GM04503 (cell line): ENCODE data around the gene LARGE1.
"Not testable (repeated sequence)": the region's sequence is repeated elsewhere in the genome, so short reads cannot be mapped to it uniquely, and the experiment has no call there.

Experiments used
- DNase-seq: peaks from one replicate; pipeline ENCODE4 v3.0.0-alpha.2; 2012; ENCODE audit warnings: low read depth

LARGE1 gene

DNA sequence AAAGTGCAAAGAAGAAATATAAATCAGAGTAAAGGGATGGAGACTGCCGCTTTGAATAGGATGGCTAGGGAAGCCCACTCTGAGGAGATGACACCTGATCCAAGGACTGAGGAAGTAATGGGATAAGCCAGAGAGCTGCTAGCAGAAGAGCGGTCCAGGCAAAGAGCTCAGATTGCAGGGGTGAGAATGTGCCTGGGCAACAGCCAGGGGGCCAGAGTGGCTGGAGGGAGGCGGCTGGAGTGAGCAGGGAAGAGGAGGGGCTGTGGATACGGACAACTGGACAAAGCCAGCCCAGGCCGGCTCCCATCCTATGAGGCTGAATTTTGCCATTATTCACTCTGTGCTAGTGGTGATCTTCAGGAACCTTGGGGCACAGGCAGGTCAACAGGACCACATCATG is 501.8 kb downstream of the LARGE1 start:
- DNase-seq = no peak

GRCh38 chr22:33415401-33415800 is 504.9 kb downstream of the LARGE1 start:
- DNase-seq = no peak

- no peak for DNase-seq
Observed at GRCh38 chr22:33409079-33409478, 511.2 kb downstream of the LARGE1 start.

GRCh38 chr22:33405194-33405593 is 515.1 kb downstream of the LARGE1 start:
- DNase-seq = no peak

GRCh38 chr22:33404723-33405122 is 515.6 kb downstream of the LARGE1 start:
- DNase-seq = no peak

DNA sequence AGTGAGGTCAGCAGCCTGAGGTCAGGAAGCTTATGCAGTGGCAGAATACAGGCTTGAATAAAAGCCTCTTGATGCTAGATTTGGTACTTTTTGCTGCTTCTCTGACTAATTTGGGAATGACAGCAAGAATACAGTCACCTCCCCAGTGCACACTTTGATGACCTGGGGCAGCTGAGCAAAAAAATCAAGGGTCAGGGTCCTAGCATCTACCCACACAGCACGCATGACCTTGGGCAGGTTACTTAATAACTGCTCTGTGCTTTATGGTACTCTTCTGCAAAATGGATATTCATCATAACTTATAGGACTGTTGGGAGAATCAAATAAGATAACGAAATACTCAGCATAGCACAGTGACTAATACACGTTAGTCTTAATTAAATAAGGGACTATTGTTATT is 518.0 kb downstream of the LARGE1 start:
- no peak for DNase-seq

GRCh38 chr22:33401291-33401690 is 519.0 kb downstream of the LARGE1 start:
- DNase-seq = peak; percentile 3

DNA sequence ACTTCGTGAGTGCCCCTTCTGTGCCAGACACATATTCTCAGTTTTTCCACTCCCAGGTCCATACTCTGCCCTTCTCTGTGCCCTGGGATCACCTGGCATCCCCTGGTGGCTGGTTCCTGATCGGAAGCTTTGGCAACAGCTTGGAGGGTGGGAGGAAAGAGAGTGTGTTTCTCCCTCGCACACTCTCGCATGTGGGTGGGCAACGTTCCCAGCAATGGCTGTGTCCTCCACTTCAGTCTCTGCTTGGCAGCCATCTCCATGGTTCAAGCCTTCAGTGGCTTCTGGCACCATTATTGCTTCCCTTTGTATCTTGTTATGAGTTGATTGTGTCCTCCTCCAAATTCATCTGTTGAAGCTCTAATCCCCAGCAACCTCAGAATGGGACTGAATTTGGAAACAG is 519.4 kb downstream of the LARGE1 start:
- no peak for DNase-seq

GRCh38 chr22:33400061-33400840 is 520.0 kb downstream of the LARGE1 start:
- DNase-seq = no peak

DNA sequence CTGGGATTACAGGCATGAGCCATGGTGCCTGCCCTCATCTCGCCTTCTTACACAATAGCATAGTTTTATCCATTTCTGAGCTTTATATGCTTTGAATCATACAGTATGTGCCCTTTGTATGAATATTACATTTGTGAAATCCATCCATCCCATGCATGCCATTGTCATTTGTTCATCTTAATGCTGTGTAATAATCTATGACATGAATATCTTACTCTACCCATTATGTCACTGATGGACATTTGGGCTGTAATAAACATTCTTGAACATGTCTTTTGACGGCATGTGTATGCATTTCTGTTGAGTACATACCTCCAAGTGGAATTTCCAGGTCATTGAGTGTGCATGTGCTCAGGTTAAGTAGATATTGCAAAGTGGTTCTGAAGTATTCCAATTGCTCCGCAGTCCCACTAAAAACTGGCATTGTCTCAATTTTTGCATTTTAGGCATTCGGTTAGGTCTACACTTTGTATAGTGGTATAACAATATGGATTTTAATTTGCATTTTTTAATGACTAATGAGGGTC is 522.8 kb downstream of the LARGE1 start:
- DNase-seq = no peak

DNA sequence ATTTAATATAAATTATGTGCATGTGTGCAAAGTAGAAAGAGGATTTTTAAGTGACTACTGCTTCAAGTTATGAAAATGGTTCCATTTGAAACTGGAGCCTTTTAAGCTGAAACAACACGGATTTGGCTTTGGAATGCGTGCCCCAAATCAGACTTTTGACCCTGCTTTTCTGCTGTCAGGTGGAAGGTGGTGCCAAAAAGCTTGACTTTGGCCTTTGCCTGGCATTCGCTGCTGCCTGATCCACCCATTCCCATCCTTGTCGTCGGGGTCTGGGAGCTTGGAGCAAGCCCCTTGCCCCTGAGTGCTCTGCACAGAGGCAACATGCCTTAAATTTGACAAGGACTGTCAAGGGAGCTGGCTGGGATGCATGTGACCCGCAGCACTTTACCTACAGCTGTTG is 526.8 kb downstream of the LARGE1 start:
- no peak for DNase-seq

- no peak for DNase-seq
Observed at GRCh38 chr22:33391298-33391697, 529.0 kb downstream of the LARGE1 start.

GRCh38 chr22:33389936-33390335 is 530.3 kb downstream of the LARGE1 start:
- DNase-seq = no peak

- no peak for DNase-seq
Observed at GRCh38 chr22:33386270-33386669, 534.0 kb downstream of the LARGE1 start.

GRCh38 chr22:33385611-33386010 is 534.7 kb downstream of the LARGE1 start:
- DNase-seq = no peak

DNA sequence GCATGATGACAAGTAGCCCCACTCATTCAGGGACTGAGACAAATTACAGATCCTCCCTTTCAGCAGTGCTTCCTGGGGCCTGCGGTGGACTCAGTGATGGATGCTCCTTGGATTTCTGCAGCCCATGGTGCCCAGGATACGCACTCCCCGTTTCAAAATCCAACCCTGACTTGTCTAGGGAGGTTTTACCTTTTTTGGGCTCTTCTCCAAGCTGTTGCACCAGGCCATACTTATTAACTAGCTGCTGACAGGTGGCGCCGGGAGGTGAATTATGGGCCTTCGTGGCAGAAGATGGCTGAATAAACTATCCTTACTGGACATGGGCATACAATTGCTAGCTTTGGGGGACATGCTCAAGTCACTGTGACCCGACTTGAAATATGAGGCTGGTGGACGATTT is 537.8 kb downstream of the LARGE1 start:
- DNase-seq = no peak

GRCh38 chr22:33381531-33382406 is 538.5 kb downstream of the LARGE1 start:
- no peak for DNase-seq

DNA sequence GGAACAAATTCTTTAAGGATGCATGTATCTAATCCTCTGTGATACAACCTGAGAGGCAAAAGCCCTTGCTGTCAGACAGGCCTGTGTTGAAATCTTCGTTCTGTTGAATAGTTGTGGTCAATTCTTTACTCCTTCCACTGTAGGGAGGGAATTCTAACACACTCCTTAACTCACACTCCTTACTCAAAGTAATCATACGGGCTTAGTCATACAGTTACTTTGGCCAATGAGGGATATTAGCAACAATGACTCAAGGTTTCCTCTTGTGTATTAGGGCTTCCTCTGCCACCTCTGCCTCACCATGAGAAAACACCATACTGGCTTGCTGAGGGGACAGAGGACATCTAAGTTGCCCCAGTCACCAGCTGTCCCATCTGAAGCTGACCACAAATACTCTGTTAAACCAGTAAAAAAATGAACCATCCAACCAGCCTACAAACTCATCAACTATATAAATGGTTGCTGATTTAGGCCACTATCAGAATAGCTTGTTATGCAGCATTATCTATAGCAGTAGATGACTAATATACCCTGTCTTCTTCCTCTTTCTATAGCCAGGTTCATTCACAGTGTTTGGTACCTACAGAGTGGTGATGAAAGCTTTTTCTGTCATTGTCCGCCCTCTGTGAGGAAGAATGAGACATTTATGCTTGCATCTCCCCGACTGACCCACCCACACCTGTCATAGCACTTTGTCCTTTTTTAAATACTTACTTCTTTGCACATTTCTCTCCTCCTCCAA is 539.3 kb downstream of the LARGE1 start:
- peak; percentile 91 for DNase-seq

- no peak for DNase-seq
Observed at GRCh38 chr22:33379836-33380235, 540.4 kb downstream of the LARGE1 start.

DNA sequence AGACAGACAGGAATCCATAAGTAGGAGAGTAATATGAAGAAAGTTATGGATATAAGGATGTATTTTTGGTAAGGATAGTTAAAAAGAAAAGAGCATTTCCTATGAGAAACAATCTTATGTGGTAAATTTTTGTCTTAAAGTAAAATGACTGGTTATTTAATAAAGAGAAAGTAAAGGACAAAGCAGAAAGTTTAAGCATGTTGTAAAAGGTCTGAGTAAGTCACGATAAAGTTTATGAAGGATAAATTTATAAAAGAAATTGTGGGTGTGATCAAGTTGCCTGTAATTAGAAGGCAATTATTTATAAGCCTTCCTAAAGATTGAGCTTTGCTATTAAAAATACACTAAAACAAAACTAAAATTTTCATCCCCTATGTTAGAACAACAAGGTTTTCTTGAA is 547.4 kb downstream of the LARGE1 start:
- no peak for DNase-seq

DNA sequence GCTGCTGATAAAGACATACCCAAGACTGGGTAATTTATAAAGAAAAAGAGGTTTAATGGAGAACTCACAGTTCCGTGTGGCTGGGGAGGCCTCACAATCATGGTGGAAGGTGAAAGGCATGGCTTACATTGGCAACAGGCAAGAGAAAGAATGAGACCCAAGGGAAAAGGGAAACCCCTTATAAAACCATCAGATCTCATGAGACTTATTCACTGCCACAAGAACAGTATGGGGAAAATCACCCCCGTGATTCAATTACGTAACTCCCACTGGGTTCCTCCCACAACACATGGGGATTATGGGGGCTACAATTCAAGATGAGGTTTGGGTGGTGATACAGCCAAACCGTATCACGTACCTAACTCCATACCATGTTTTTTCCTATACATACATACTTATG is 557.0 kb downstream of the LARGE1 start:
- not testable (repeated sequence) for DNase-seq

DNA sequence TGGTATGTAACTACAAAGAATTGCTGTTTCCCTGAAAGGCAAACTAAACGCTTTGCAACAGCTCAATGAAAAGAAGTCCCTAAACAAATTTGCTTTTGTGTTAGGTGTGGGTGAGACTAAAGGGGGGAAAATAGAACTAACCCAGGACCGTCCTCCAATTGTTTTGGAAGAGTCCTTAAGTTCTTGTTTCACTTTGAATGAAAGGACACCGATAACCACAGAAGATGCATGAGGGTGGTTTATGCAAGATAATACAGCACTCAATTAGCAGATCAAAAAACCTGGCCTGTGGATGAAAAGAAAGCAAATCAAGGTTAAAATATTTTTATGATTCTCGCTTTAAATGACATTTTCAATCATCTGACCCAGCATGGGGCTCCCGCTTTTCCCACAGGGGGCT is 557.6 kb downstream of the LARGE1 start:
- DNase-seq = no peak
